Astrocyte (in vitro differentiated cells and primary cell): ENCODE measurements around the gene SLC51B. TPM values are rescaled to one million over a fixed set of nuclear protein-coding genes. Genes with fewer than 3 reads are reported as not detected.

Experiments
- DNase-seq: peaks from one replicate; pipeline ENCODE4 v3.0.0-alpha.2; 2010; ENCODE audit warnings: low read depth
- FAIRE-seq: peaks from 2 replicates; lab custom pipeline; 2011; peaks lifted over from hg19 to GRCh38; lab: Jason Lieb, UNC
- H2AFZ ChIP-seq: 2 replicates; pipeline ENCODE4 v1.6.0; 2012; ENCODE audit warnings: low read depth, low read length, inconsistent platforms
- H3K27ac ChIP-seq: 2 replicates; pipeline ENCODE4 v1.5.1; 2011; ENCODE audit warnings: low read depth, low read length, inconsistent platforms
- H3K27me3 ChIP-seq: 2 replicates; pipeline ENCODE4 v1.6.0; 2011; ENCODE audit warnings: low read length, inconsistent platforms; ENCODE audit not compliant: insufficient read depth
- H3K36me3 ChIP-seq: 2 replicates; pipeline ENCODE4 v1.5.1; 2011; ENCODE audit warnings: low read length, inconsistent platforms; ENCODE audit not compliant: insufficient read depth
- H3K4me1 ChIP-seq: 2 replicates; pipeline ENCODE4 v1.5.1; 2011; ENCODE audit warnings: low read length, inconsistent platforms; ENCODE audit not compliant: insufficient read depth
- H3K4me2 ChIP-seq: 2 replicates; pipeline ENCODE4 v1.6.0; 2012; ENCODE audit warnings: low read length, inconsistent platforms
- H3K4me3 ChIP-seq: 2 replicates; pipeline ENCODE4 v1.5.1; 2011; ENCODE audit warnings: low read depth, mild to moderate bottlenecking, low read length, inconsistent platforms; ENCODE audit not compliant: insufficient read depth
- H3K79me2 ChIP-seq: 2 replicates; pipeline ENCODE4 v1.6.0; 2012; ENCODE audit warnings: mild to moderate bottlenecking, low read length, inconsistent platforms; ENCODE audit not compliant: insufficient read depth
- H3K9ac ChIP-seq: 2 replicates; pipeline ENCODE4 v1.6.0; 2012; ENCODE audit warnings: mild to moderate bottlenecking, low read length, inconsistent platforms
- H3K9me3 ChIP-seq: 2 replicates; pipeline ENCODE4 v1.5.1; 2012; ENCODE audit warnings: low read depth, mild to moderate bottlenecking, low read length, inconsistent platforms; ENCODE audit not compliant: insufficient read depth
- H4K20me1 ChIP-seq: 2 replicates; pipeline ENCODE4 v1.6.0; 2012; ENCODE audit warnings: low read length, inconsistent platforms; ENCODE audit not compliant: insufficient read depth
- H3K27ac Mint-ChIP-seq: one replicate; pipeline ENCODE4 v1.8.0; 2021; ENCODE audit warnings: mild to moderate bottlenecking, mixed read lengths; ENCODE audit not compliant: unreplicated experiment
- H3K27me3 Mint-ChIP-seq: one replicate; pipeline ENCODE4 v1.8.0; 2021; ENCODE audit warnings: low read depth, mixed read lengths; ENCODE audit not compliant: unreplicated experiment
- H3K36me3 Mint-ChIP-seq: one replicate; pipeline ENCODE4 v1.8.0; 2021; ENCODE audit warnings: low read depth, mixed read lengths; ENCODE audit not compliant: unreplicated experiment
- H3K4me1 Mint-ChIP-seq: one replicate; pipeline ENCODE4 v1.8.0; 2021; ENCODE audit warnings: low read depth, mixed read lengths; ENCODE audit not compliant: unreplicated experiment
- H3K4me3 Mint-ChIP-seq: one replicate; pipeline ENCODE4 v1.8.0; 2021; ENCODE audit warnings: mild to moderate bottlenecking, moderate library complexity, mixed read lengths; ENCODE audit not compliant: unreplicated experiment
- H3K9me3 Mint-ChIP-seq: one replicate; pipeline ENCODE4 v1.8.0; 2021; ENCODE audit warnings: mild to moderate bottlenecking, mixed read lengths; ENCODE audit not compliant: unreplicated experiment
- EZH2 ChIP-seq: IDR thresholded peaks from 2 replicates; pipeline ENCODE4 v1.6.1; 2012; ENCODE audit warnings: mild to moderate bottlenecking, low read length, inconsistent platforms; ENCODE audit not compliant: insufficient read depth
- total RNA-seq: library from RNA; stranded (reverse); gene quantifications from 2 replicates; pipeline ENCODE4 v1.2.1, GENCODE V29; 2021
- TF ChIP-seq, protein P1 (sequence below): IDR thresholded peaks from 2 replicates; pipeline ENCODE4 v1.5.1; 2011; ENCODE audit warnings: low read depth, mild to moderate bottlenecking, inconsistent platforms, low read length, moderate library complexity; ENCODE audit not compliant: insufficient read depth

SLC51B gene
- total RNA-seq, 1 donor from 2014 or later = not detected

DNA sequence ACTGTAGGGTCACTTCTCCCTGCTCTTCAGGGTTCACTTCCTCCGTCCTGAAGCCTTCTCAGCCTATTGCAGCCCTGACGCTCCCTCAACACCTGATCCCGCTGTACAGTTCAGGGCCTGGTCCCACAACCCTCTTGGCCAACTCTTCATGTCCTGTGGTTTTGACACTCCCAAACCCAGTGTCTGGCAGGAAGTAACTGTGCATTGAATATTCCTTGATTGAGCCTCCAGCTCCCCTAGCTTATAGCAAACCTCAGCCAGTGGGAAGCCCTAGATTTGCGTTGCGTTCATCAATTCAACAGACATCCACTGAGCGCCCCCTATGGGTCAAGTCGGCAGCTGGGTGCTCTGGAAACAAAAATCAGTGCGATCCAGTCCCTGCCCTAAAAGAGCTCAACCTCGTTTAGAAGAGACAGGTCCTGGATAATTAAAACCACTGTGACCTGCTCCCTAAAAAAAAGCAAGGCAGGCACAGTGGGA is 56.3 kb downstream of the SLC51B start:
- DNase-seq = no peak

DNA sequence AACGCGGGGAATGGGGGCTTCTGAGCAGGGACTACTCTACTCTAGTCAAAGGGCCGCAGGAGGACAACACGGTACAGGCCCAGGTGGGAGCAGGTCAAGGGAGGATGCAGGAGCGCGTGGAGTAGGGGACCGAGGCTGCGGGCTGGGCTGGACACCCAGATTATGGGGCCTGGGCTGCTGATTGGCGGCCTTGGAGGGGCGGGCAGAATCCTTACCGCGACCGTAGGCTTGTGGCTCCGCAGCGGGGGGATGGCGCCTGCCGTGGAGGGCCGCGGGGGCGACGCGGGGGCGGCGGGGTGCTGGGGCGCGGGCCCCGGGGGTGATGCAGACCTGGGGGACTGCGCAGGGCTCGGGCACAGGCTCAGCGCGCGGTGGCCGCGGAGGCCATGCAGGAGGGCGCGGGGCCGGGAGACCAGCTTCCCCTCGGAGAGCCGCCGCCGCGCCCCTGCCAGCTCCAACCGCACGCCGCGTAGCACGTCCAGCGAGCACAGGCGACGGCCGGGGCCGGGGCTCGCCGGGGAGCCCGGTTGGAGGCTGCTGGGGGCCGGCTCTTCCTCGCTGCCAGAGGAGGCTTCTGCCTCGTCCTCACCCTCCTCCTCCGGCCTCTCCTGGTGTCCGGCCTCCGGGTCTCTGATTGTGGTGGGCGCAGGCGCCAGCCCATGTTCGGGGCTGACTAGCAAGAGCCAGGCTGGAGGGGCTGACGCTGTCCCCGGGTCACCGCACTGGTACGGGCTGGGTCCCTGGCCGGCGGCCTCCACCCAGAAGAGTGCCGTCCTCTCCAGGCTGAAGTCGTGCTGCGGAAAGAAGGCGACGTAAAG is 56.9 kb downstream of the SLC51B start:
- Histone ChIP-seq H3K4me1 (peaks cover 2% of the 10 kb centered on the region), H3K27ac (no peak overlapping the region), H3K79me2 (no peaks in the 10 kb centered on the region), H3K4me3 (no peak overlapping the region), H3K9me3 (no peaks in the 10 kb centered on the region), H3K9ac (no peak overlapping the region), H4K20me1 (peaks cover 19% of the 10 kb centered on the region), H3K36me3 (peaks cover 12% of the 10 kb centered on the region), H2AFZ (no peak overlapping the region), H3K27me3 (no peaks in the 10 kb centered on the region), H3K4me2 (no peak overlapping the region)
- peaks cover 8% of the 10 kb centered on the region for H3K4me1 Mint-ChIP-seq
- H3K4me3 Mint-ChIP-seq = peak overlapping the region; percentile 72
- TF ChIP-seq, protein P1, sequence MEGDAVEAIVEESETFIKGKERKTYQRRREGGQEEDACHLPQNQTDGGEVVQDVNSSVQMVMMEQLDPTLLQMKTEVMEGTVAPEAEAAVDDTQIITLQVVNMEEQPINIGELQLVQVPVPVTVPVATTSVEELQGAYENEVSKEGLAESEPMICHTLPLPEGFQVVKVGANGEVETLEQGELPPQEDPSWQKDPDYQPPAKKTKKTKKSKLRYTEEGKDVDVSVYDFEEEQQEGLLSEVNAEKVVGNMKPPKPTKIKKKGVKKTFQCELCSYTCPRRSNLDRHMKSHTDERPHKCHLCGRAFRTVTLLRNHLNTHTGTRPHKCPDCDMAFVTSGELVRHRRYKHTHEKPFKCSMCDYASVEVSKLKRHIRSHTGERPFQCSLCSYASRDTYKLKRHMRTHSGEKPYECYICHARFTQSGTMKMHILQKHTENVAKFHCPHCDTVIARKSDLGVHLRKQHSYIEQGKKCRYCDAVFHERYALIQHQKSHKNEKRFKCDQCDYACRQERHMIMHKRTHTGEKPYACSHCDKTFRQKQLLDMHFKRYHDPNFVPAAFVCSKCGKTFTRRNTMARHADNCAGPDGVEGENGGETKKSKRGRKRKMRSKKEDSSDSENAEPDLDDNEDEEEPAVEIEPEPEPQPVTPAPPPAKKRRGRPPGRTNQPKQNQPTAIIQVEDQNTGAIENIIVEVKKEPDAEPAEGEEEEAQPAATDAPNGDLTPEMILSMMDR = no peak
- TF ChIP-seq EZH2 = no peak
- peaks cover 43% of the 10 kb centered on the region for H3K36me3 Mint-ChIP-seq
- H3K9me3 Mint-ChIP-seq = peaks cover 4% of the 10 kb centered on the region
- peaks cover 17% of the 10 kb centered on the region for H3K27me3 Mint-ChIP-seq
- DNase-seq = no peak
- peak overlapping the region; percentile 31 for H3K27ac Mint-ChIP-seq
- no peak for FAIRE-seq

More for the DNA sequence above, 56.3 kb downstream of the SLC51B start:
- peaks cover 4% of the 10 kb centered on the region for H3K9me3 Mint-ChIP-seq
- Histone ChIP-seq H3K4me1 (peaks cover 8% of the 10 kb centered on the region), H2AFZ (no peak overlapping the region), H3K27ac (no peak overlapping the region), H3K27me3 (no peaks in the 10 kb centered on the region), H3K4me2 (no peak overlapping the region), H4K20me1 (peaks cover 25% of the 10 kb centered on the region), H3K9ac (no peak overlapping the region), H3K36me3 (peaks cover 12% of the 10 kb centered on the region), H3K4me3 (no peak overlapping the region), H3K9me3 (no peaks in the 10 kb centered on the region), H3K79me2 (no peaks in the 10 kb centered on the region)
- peaks cover 17% of the 10 kb centered on the region for H3K27me3 Mint-ChIP-seq
- TF ChIP-seq EZH2 = no peak
- TF ChIP-seq, protein P1 = peak; percentile 86
- H3K27ac Mint-ChIP-seq = peak overlapping the region; percentile 31
- peaks cover 14% of the 10 kb centered on the region for H3K4me1 Mint-ChIP-seq
- peak overlapping the region; percentile 72 for H3K4me3 Mint-ChIP-seq
- FAIRE-seq = no peak
- H3K36me3 Mint-ChIP-seq = peaks cover 44% of the 10 kb centered on the region

DNA sequence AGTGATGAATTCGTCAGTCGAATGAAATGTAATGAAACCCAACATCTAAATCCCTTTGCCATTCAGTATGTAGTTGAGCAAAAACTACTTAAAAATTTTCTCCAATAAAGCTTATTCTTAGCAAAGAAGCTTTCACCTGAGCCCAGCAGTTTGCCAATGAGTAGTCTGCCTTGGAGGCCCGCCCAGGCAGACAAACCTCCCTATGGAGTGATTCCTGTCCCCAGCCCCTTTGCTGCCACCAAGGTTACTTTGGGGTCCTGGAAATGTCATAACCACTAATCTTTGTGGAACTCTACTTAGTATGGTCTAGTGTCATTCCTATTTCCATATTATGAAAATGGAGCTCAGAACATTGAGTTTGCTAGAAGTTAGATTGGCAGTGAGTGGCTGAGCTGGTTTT is 57.7 kb downstream of the SLC51B start:
- Histone ChIP-seq H3K27ac (no peak overlapping the region), H3K79me2 (no peaks in the 10 kb centered on the region), H4K20me1 (peaks cover 16% of the 10 kb centered on the region), H2AFZ (no peak overlapping the region), H3K4me2 (no peak overlapping the region), H3K36me3 (peaks cover 12% of the 10 kb centered on the region), H3K9ac (no peak overlapping the region), H3K27me3 (no peaks in the 10 kb centered on the region), H3K4me1 (no peaks in the 10 kb centered on the region), H3K4me3 (no peak overlapping the region), H3K9me3 (no peaks in the 10 kb centered on the region)
- DNase-seq (no peak), FAIRE-seq (no peak)
- Mint-ChIP-seq H3K9me3 (peaks cover 3% of the 10 kb centered on the region), H3K27ac (no peak overlapping the region), H3K4me3 (no peak overlapping the region), H3K4me1 (peaks cover 4% of the 10 kb centered on the region), H3K36me3 (peaks cover 37% of the 10 kb centered on the region), H3K27me3 (peaks cover 17% of the 10 kb centered on the region)
- no peak for TF ChIP-seq EZH2
- TF ChIP-seq, protein P1 = no peak
